K562 (cell line): ENCODE data around the gene CLCA2.

ENCODE experiments used
- ATF6 ChIP-seq: sonication (generic); formaldehyde crosslinking; IDR thresholded peaks from 2 replicates; pipeline ENCODE4 v1.4.0; 2020; ENCODE audit warnings: mild to moderate bottlenecking, missing genetic modification reagents
- BDP1 ChIP-seq: IDR thresholded peaks from 3 replicates; pipeline ENCODE4 v1.6.1; 2011; ENCODE audit not compliant: insufficient read length, insufficient read depth
- CBX2 ChIP-seq: fragments of 200-600 bp; sonication (generic); IDR thresholded peaks from one replicate; pipeline ENCODE4 v1.6.1; 2012; ENCODE audit warnings: mild to moderate bottlenecking, low read length, inconsistent platforms; ENCODE audit not compliant: insufficient read depth, poor library complexity, severe bottlenecking
- E2F1 ChIP-seq: sonication (generic); formaldehyde crosslinking; IDR thresholded peaks from 2 replicates; pipeline ENCODE4 v1.8.1; 2023; ENCODE audit warnings: mild to moderate bottlenecking, missing genetic modification reagents, moderate library complexity
- E2F4 ChIP-seq: sonication (generic); formaldehyde crosslinking; IDR thresholded peaks from 2 replicates; pipeline ENCODE4 v1.8.0; 2022; ENCODE audit warnings: mild to moderate bottlenecking, low read depth, missing genetic modification reagents
- GABPB1 ChIP-seq: sonication (generic); formaldehyde crosslinking; IDR thresholded peaks from 2 replicates; pipeline ENCODE4 v1.8.0; 2022; ENCODE audit warnings: mild to moderate bottlenecking, missing genetic modification reagents
- HDAC6 ChIP-seq: IDR thresholded peaks from 2 replicates; pipeline ENCODE4 v1.6.1; 2012; ENCODE audit warnings: low read depth, mild to moderate bottlenecking, control low read depth, inconsistent platforms, low read length, moderate library complexity
- IRF9 ChIP-seq: fragments of 450-650 bp; IDR thresholded peaks from 2 replicates; pipeline ENCODE4 v1.6.1; 2016; ENCODE audit warnings: missing biosample characterization, missing genetic modification characterization
- KLF10 ChIP-seq: fragments of 250-450 bp; sonication (Bioruptor Pico); IDR thresholded peaks from 2 replicates; pipeline ENCODE4 v1.6.1; 2021; ENCODE audit warnings: matching md5 sums
- MYBL2 ChIP-seq, 2 experiments: fragments of 450-650 bp in 1 of 2; sonication (generic) in 1 of 2; formaldehyde crosslinking in 1 of 2; IDR thresholded peaks; 2 replicates each; pipeline versions ENCODE4 v1.6.1 to v1.8.1; 2017 to 2022; ENCODE audit warnings: borderline replicate concordance in 1 of 2, inconsistent platforms in 1 of 2, low read depth in 1 of 2, mild to moderate bottlenecking in 1 of 2, missing genetic modification reagents in 1 of 2, moderate library complexity in 1 of 2
- SRSF9 ChIP-seq: fragments of 200-400 bp; formaldehyde crosslinking; IDR thresholded peaks from 2 replicates; pipeline ENCODE4 v1.6.1; 2017; ENCODE audit warnings: low read depth, low read length, borderline replicate concordance
- TAF1 ChIP-seq: IDR thresholded peaks from 2 replicates; pipeline ENCODE4 v1.6.1; 2011; ENCODE audit warnings: mild to moderate bottlenecking, low read length, moderate library complexity; ENCODE audit not compliant: insufficient read depth, control insufficient read depth, severe bottlenecking; ENCODE audit errors: extremely low read depth
- ZNF23 ChIP-seq: fragments of 250-450 bp; sonication (Bioruptor Pico); IDR thresholded peaks from 2 replicates; pipeline ENCODE4 v1.4.0; 2020; ENCODE audit warnings: mild to moderate bottlenecking
- ZNF232 ChIP-seq: sonication (generic); formaldehyde crosslinking; IDR thresholded peaks from 2 replicates; pipeline ENCODE4 v1.8.0; 2022; ENCODE audit warnings: mild to moderate bottlenecking, missing genetic modification reagents

GRCh38 chr1:86487811-86488141 is 63.8 kb downstream of the CLCA2 start:
- TF ChIP-seq IRF9 (tag) (no peak), ATF6 (CRISPR knock-in tag) (no peak), KLF10 (no peak), HDAC6 (no peak), BDP1 (no peak), CBX2 (no peak), ZNF232 (CRISPR knock-in tag) (no peak), ZNF23 (CRISPR knock-in tag) (no peak), E2F4 (CRISPR knock-in tag) (no peak), GABPB1 (CRISPR knock-in tag) (no peak), SRSF9 (no peak), E2F1 (CRISPR knock-in tag) (no peak), TAF1 (no peak), MYBL2 (IDR thresholded peaks at IDR 0.05; ENCODE audit: low read depth) (no peak), MYBL2 (CRISPR knock-in tag; IDR thresholded peaks at IDR 0.05; ENCODE audit: borderline replicate concordance) (no peak)
